Epithelial cell of esophagus (primary cell): ENCODE data around the gene ACKR4.
"Not testable (repeated sequence)": the region's sequence is repeated elsewhere in the genome, so short reads cannot be mapped to it uniquely, and the experiment has no call there.

Source experiments
- DNase-seq: peaks from one replicate; pipeline ENCODE4 v3.0.0; 2010; ENCODE audit warnings: low read depth
- H3K4me3 ChIP-seq: 2 replicates; pipeline ENCODE4 v1.5.1; 2011; ENCODE audit warnings: mild to moderate bottlenecking, low read length, control low read depth
- CTCF ChIP-seq: IDR thresholded peaks from 2 replicates; pipeline ENCODE4 v1.5.1; 2011; ENCODE audit warnings: low read depth, mild to moderate bottlenecking, low read length, control low read depth, inconsistent platforms; ENCODE audit not compliant: insufficient read depth; ENCODE audit errors: missing control alignments

The ACKR4 gene

GRCh38 chr3:132598181-132598580, 1.1 kb downstream of the ACKR4 start:
- TF ChIP-seq CTCF = no peak
- H3K4me3 ChIP-seq = no peak overlapping the region
- DNase-seq = no peak

- not testable (repeated sequence) for H3K4me3 ChIP-seq, DNase-seq
These were observed 3.5 kb downstream of the ACKR4 start for GRCh38 chr3:132600614-132601013.

GRCh38 chr3:132605374-132605792, 8.3 kb downstream of the ACKR4 start:
- TF ChIP-seq CTCF = no peak
- peak; percentile 51 for DNase-seq
- H3K4me3 ChIP-seq = no peak overlapping the region

GRCh38 chr3:132606085-132606484, 9.0 kb downstream of the ACKR4 start:
- peak; percentile 43 for DNase-seq
- TF ChIP-seq CTCF = no peak
- no peak overlapping the region for H3K4me3 ChIP-seq

- not testable (repeated sequence) for H3K4me3 ChIP-seq, DNase-seq
These were observed 9.6 kb downstream of the ACKR4 start for GRCh38 chr3:132606620-132607019.

- DNase-seq, H3K4me3 ChIP-seq: not testable (repeated sequence)
These were observed 18.2 kb downstream of the ACKR4 start for GRCh38 chr3:132615301-132615700.

GRCh38 chr3:132615881-132616280, 18.8 kb downstream of the ACKR4 start:
- no peak overlapping the region for H3K4me3 ChIP-seq
- peak; percentile 56 for DNase-seq
- no peak for TF ChIP-seq CTCF

- H3K4me3 ChIP-seq = no peak overlapping the region
- no peak for TF ChIP-seq CTCF
These were observed 19.7 kb downstream of the ACKR4 start for GRCh38 chr3:132616780-132617179.

GRCh38 chr3:132622148-132622547, 25.1 kb downstream of the ACKR4 start:
- no peak for DNase-seq
- H3K4me3 ChIP-seq = no peak overlapping the region
- no peak for TF ChIP-seq CTCF

More at GRCh38 chr3:132616780-132617179, 19.7 kb downstream of the ACKR4 start:
- DNase-seq = no peak
